CD14-positive monocyte (primary cell): Measurements from ENCODE around the gene KCTD18. TPM values are rescaled to one million over a fixed set of nuclear protein-coding genes. Genes with fewer than 3 reads are reported as not detected.

Experiments used
- DNase-seq, 3 donors: peaks; one replicate each; pipeline ENCODE4 v3.0.0-alpha.2; 2011 to 2022
- H2AFZ ChIP-seq: 2 replicates; pipeline ENCODE4 v1.6.0; 2012; ENCODE audit warnings: mild to moderate bottlenecking, low read depth, low read length, inconsistent platforms; ENCODE audit not compliant: insufficient read depth, poor library complexity, severe bottlenecking
- H3K27ac ChIP-seq, 2 donors: 1 replicate in 1 of 2; 2 replicates in 1 of 2; pipeline ENCODE4 v1.5.1; 2012 to 2013; ENCODE audit warnings: low read length in 2 of 2, control low read depth in 1 of 2, inconsistent platforms in 1 of 2, low read depth in 1 of 2, mild to moderate bottlenecking in 1 of 2
- H3K27me3 ChIP-seq, 2 donors: one replicate each; pipeline versions ENCODE4 v1.6.0 to v1.6.1; 2011 to 2013; ENCODE audit warnings: low read length in 2 of 2; ENCODE audit not compliant: control insufficient read depth in 2 of 2, insufficient read depth in 2 of 2
- H3K36me3 ChIP-seq, 2 donors: replicated peaks in 1 of 2; 1 replicate in 1 of 2; 2 replicates in 1 of 2; pipeline versions ENCODE4 v1.5.1 to v1.6.1; 2012 to 2013; ENCODE audit warnings: low read length in 2 of 2, control low read depth in 1 of 2, inconsistent platforms in 1 of 2, mild to moderate bottlenecking in 1 of 2; ENCODE audit not compliant: insufficient read depth in 2 of 2, control insufficient read depth in 1 of 2
- H3K4me1 ChIP-seq, 2 donors: 1 replicate in 1 of 2; 2 replicates in 1 of 2; pipeline versions ENCODE4 v1.5.1 to v1.6.1; 2012 to 2013; ENCODE audit warnings: low read length in 2 of 2, control low read depth in 1 of 2, inconsistent platforms in 1 of 2, mild to moderate bottlenecking in 1 of 2, moderate library complexity in 1 of 2; ENCODE audit not compliant: insufficient read depth in 2 of 2, control insufficient read depth in 1 of 2
- H3K4me2 ChIP-seq: replicated peaks from 2 replicates; pipeline ENCODE3; 2012; ENCODE audit warnings: low read length, moderate library complexity, mild to moderate bottlenecking; ENCODE audit not compliant: poor library complexity, severe bottlenecking; ENCODE audit errors: extremely low read depth
- H3K4me3 ChIP-seq, 3 experiments: fragments of 200-600 bp in 1 of 3; sonication (generic) in 1 of 3; replicated peaks in 1 of 3; 1 replicate in 2 of 3; 2 replicates in 1 of 3; pipeline ENCODE4 v1.5.1; 2011 to 2013; ENCODE audit warnings: low read length in 3 of 3, mild to moderate bottlenecking in 3 of 3, control low read depth in 2 of 3, low read depth in 2 of 3, inconsistent platforms in 1 of 3, moderate library complexity in 1 of 3
- H3K79me2 ChIP-seq: 2 replicates; pipeline ENCODE4 v1.6.0; 2012; ENCODE audit warnings: mild to moderate bottlenecking, control low read depth, inconsistent platforms, low read length, moderate library complexity; ENCODE audit not compliant: insufficient read depth
- H3K9ac ChIP-seq: 2 replicates; pipeline ENCODE4 v1.6.0; 2017; ENCODE audit warnings: low read length, mild to moderate bottlenecking; ENCODE audit not compliant: insufficient read depth, poor library complexity, severe bottlenecking
- H3K9me3 ChIP-seq, 2 donors: replicated peaks in 1 of 2; 1 replicate in 1 of 2; 2 replicates in 1 of 2; pipeline versions ENCODE4 v1.5.1 to v1.6.1; 2012 to 2013; ENCODE audit warnings: low read length in 2 of 2, control low read depth in 1 of 2; ENCODE audit not compliant: control insufficient read depth in 1 of 2, insufficient read depth in 1 of 2
- H4K20me1 ChIP-seq: 2 replicates; pipeline ENCODE4 v1.6.0; 2012; ENCODE audit warnings: mild to moderate bottlenecking, low read length, control low read depth, moderate library complexity; ENCODE audit not compliant: insufficient read depth
- H3K27ac Mint-ChIP-seq, 7 donors: one replicate each; pipeline ENCODE4 v1.8.0; 2020; ENCODE audit warnings: mild to moderate bottlenecking in 7 of 7, mixed read lengths in 7 of 7, moderate library complexity in 6 of 7, inconsistent platforms in 2 of 7
- H3K27me3 Mint-ChIP-seq, 3 donors: one replicate each; pipeline ENCODE4 v1.8.0; 2021 to 2022; ENCODE audit warnings: low read depth in 3 of 3, mild to moderate bottlenecking in 3 of 3, mixed read lengths in 3 of 3, moderate library complexity in 3 of 3, inconsistent platforms in 1 of 3
- H3K36me3 Mint-ChIP-seq, 2 donors: one replicate each; pipeline ENCODE4 v1.8.0; 2020; ENCODE audit warnings: mixed read lengths in 2 of 2, inconsistent platforms in 1 of 2, mild to moderate bottlenecking in 1 of 2
- H3K4me1 Mint-ChIP-seq: one replicate; pipeline ENCODE4 v1.8.0; 2020; ENCODE audit warnings: mild to moderate bottlenecking, mixed read lengths
- H3K4me3 Mint-ChIP-seq, 2 donors: one replicate each; pipeline ENCODE4 v1.8.0; 2020; ENCODE audit warnings: mild to moderate bottlenecking in 2 of 2, mixed read lengths in 2 of 2, moderate library complexity in 1 of 2
- H3K9me3 Mint-ChIP-seq, 7 donors: one replicate each; pipeline ENCODE4 v1.8.0; 2020 to 2022; ENCODE audit warnings: mixed read lengths in 7 of 7, mild to moderate bottlenecking in 6 of 7, moderate library complexity in 6 of 7, inconsistent platforms in 2 of 7
- CTCF ChIP-seq: fragments of 200-600 bp; IDR thresholded peaks from one replicate; pipeline ENCODE4 v1.8.0; 2022; ENCODE audit warnings: antibody characterized with exemption, mild to moderate bottlenecking
- WGBS: methylation state at CpG from one replicate; pipeline ENCODE4 v1.1.5; 2013; ENCODE audit warnings: missing lambda C conversion rate; ENCODE audit not compliant: insufficient coverage; 5-methylcytosine and 5-hydroxymethylcytosine counted together
- intact Hi-C, 2 donors: fragments of 100-400 bp; cut with micrococcal nuclease; formaldehyde crosslinking; loops; one replicate each; pipeline versions ENCODE4 v1.15.0 to v1.15.1; 2023
- polyA plus RNA-seq, 3 donors: library from polyadenylated mRNA; depleted of rRNA in 1 of 3; unstranded in 2 of 3; stranded (reverse) in 1 of 3; fragments of 300-500 nt in 2 of 3; fragments of >200 nt in 1 of 3; fragmentation: Illumina TruSeq in 2 of 3; gene quantifications; 1 replicate in 2 of 3; 2 replicates in 1 of 3; pipeline ENCODE4 v1.2.3, GENCODE V29; 2012 to 2021

Gene KCTD18
- polyA plus RNA-seq, 3 donors = 9.7 to 14.6 (median 11.8) TPM

GRCh38 chr2:200486529-200486928 is 23.3 kb downstream of the KCTD18 start:
- WGBS = 100% methylated on average over 1 of the region's 2 CpGs
- TF ChIP-seq CTCF = no peak
- Mint-ChIP-seq H3K4me3 (no peak overlapping the region), H3K9me3 (no peaks in the 10 kb centered on the region), H3K27me3 (no peaks in the 10 kb centered on the region), H3K27ac (no peak overlapping the region), H3K4me1 (no peaks in the 10 kb centered on the region), H3K36me3 (peaks cover 23 to 32% of the 10 kb centered on the region in 2 donors)
- no peaks in the 10 kb centered on the region for H3K79me2 ChIP-seq
- H3K4me3 ChIP-seq = no peak overlapping the region
- no peak overlapping the region for H3K27ac ChIP-seq
- no peaks in the 10 kb centered on the region for H3K4me1 ChIP-seq
- intact Hi-C loops = no loop called here
- DNase-seq = no peak
- H2AFZ ChIP-seq = no peak overlapping the region
- no peaks in the 10 kb centered on the region for H3K27me3 ChIP-seq
- no peak overlapping the region for H3K4me2 ChIP-seq
- H3K9ac ChIP-seq = no peak overlapping the region
- no peaks in the 10 kb centered on the region for H3K9me3 ChIP-seq
- H4K20me1 ChIP-seq = no peaks in the 10 kb centered on the region
- H3K36me3 ChIP-seq = peaks cover 26 to 33% of the 10 kb centered on the region in 2 donors

- intact Hi-C loops = loop anchor here in 1 of 2 donors (5.0 kb wide), 1 partner anchor 503 kb away; no protein-coding TSS in a partner anchor
- H3K36me3 ChIP-seq = peaks cover 10 to 17% of the 10 kb centered on the region in 2 donors
Measured at GRCh38 chr2:200484934-200485333, 24.9 kb downstream of the KCTD18 start.

More at GRCh38 chr2:200484934-200485333, 24.9 kb downstream of the KCTD18 start:
- 100% methylated on average over 2 of the region's 3 CpGs for WGBS
- H3K4me1 ChIP-seq = no peaks in the 10 kb centered on the region
- Mint-ChIP-seq H3K4me1 (no peaks in the 10 kb centered on the region), H3K27ac (no peak overlapping the region), H3K4me3 (no peak overlapping the region), H3K9me3 (no peaks in the 10 kb centered on the region), H3K27me3 (peaks cover 0 to 3% (median 0%) of the 10 kb centered on the region in 3 donors), H3K36me3 (peaks cover 7 to 16% of the 10 kb centered on the region in 2 donors)
- no peaks in the 10 kb centered on the region for H3K27me3 ChIP-seq
- no peak overlapping the region for H3K27ac ChIP-seq
- H3K4me2 ChIP-seq = no peak overlapping the region
- no peak overlapping the region for H2AFZ ChIP-seq
- no peak overlapping the region for H3K4me3 ChIP-seq
- DNase-seq = no peak
- H3K9ac ChIP-seq = no peak overlapping the region
- no peaks in the 10 kb centered on the region for H4K20me1 ChIP-seq
- no peak for TF ChIP-seq CTCF
- no peaks in the 10 kb centered on the region for H3K79me2 ChIP-seq
- H3K9me3 ChIP-seq = no peaks in the 10 kb centered on the region
